HEK293 (cell line): ENCODE results near the gene LARP1.

Experiments used
- CTCF ChIA-PET: fragments of 350-600 bp; formaldehyde crosslinking; extraction: SDS; loops from one replicate; lab custom pipeline; 2021; ENCODE audit warnings: antibody characterized with exemption; lab: Yijun Ruan, JAX
- POLR2A ChIA-PET: fragments of 300-600 bp; formaldehyde crosslinking; extraction: SDS; loops from one replicate; lab custom pipeline; 2020; ENCODE audit warnings: antibody characterized with exemption, inconsistent platforms; lab: Yijun Ruan, JAX
- H3K27ac ChIP-seq: fragments of 200-500 bp; sonication (Bioruptor generic); 2 replicates; pipeline ENCODE4 v1.5.1; 2014; ENCODE audit warnings: low read depth, low read length, control low read depth, inconsistent platforms; ENCODE audit errors: extremely low read depth
- H3K36me3 ChIP-seq, 2 experiments: fragments of 200-500 bp in 1 of 2; sonication (Bioruptor generic) in 1 of 2; 1 replicate in 1 of 2; 2 replicates in 1 of 2; pipeline ENCODE4 v1.5.1; 2014 to 2017; ENCODE audit warnings: inconsistent platforms in 2 of 2, low read length in 2 of 2; ENCODE audit not compliant: control insufficient read depth in 2 of 2, insufficient read depth in 1 of 2
- H3K4me1 ChIP-seq: fragments of 200-500 bp; sonication (Bioruptor generic); 2 replicates; pipeline ENCODE4 v1.5.1; 2014; ENCODE audit warnings: mild to moderate bottlenecking, low read length, inconsistent platforms; ENCODE audit not compliant: control insufficient read depth, insufficient read depth
- H3K4me3 ChIP-seq: 2 replicates; pipeline ENCODE4 v1.5.1; 2011; ENCODE audit warnings: low read depth, mild to moderate bottlenecking, control low read depth, low read length, moderate library complexity
- H3K9me3 ChIP-seq: fragments of 200-500 bp; sonication (Bioruptor generic); 2 replicates; pipeline ENCODE4 v1.5.1; 2014; ENCODE audit warnings: low read depth, low read length, inconsistent platforms; ENCODE audit not compliant: control insufficient read depth, insufficient read depth
- OSR2 ChIP-seq: fragments of 450-650 bp; formaldehyde crosslinking; IDR thresholded peaks from 2 replicates; pipeline ENCODE4 v1.5.1; 2016; ENCODE audit warnings: missing biosample characterization, missing genetic modification characterization
- PRDM10 ChIP-seq: fragments of 450-650 bp; formaldehyde crosslinking; IDR thresholded peaks from 2 replicates; pipeline ENCODE4 v1.5.1; 2016; ENCODE audit warnings: missing biosample characterization, missing genetic modification characterization
- TCF7L2 ChIP-seq: IDR thresholded peaks from 2 replicates; pipeline ENCODE4 v1.6.1; 2011; ENCODE audit warnings: low read depth, mild to moderate bottlenecking, inconsistent platforms, low read length, moderate library complexity, borderline replicate concordance
- ZBTB17 ChIP-seq: fragments of 450-650 bp; formaldehyde crosslinking; IDR thresholded peaks from 2 replicates; pipeline ENCODE4 v1.5.1; 2016; ENCODE audit warnings: missing biosample characterization, missing genetic modification characterization
- ZNF184 ChIP-seq: fragments of 450-650 bp; IDR thresholded peaks from 2 replicates; pipeline ENCODE4 v1.5.1; 2018; ENCODE audit warnings: missing biosample characterization, mild to moderate bottlenecking, missing genetic modification characterization
- ZNF223 ChIP-seq: fragments of 450-650 bp; formaldehyde crosslinking; IDR thresholded peaks from 2 replicates; pipeline ENCODE4 v1.5.1; 2016; ENCODE audit warnings: missing biosample characterization, missing genetic modification characterization
- ZNF23 ChIP-seq: fragments of 450-650 bp; formaldehyde crosslinking; IDR thresholded peaks from 2 replicates; pipeline ENCODE4 v1.5.1; 2016; ENCODE audit warnings: missing biosample characterization, missing genetic modification characterization, borderline replicate concordance
- ZNF473 ChIP-seq: fragments of 450-650 bp; formaldehyde crosslinking; IDR thresholded peaks from 2 replicates; pipeline ENCODE4 v1.5.1; 2017; ENCODE audit warnings: missing biosample characterization, missing genetic modification characterization
- ZNF645 ChIP-seq: fragments of 450-650 bp; formaldehyde crosslinking; IDR thresholded peaks from 2 replicates; pipeline ENCODE4; 2016; ENCODE audit warnings: missing biosample characterization, missing genetic modification characterization
- ZSCAN16 ChIP-seq: fragments of 450-650 bp; formaldehyde crosslinking; IDR thresholded peaks from 2 replicates; pipeline ENCODE4 v1.5.1; 2016; ENCODE audit warnings: missing biosample characterization, missing genetic modification characterization
- ZSCAN5A ChIP-seq: fragments of 450-650 bp; formaldehyde crosslinking; IDR thresholded peaks from 2 replicates; pipeline ENCODE4 v1.5.1; 2016; ENCODE audit warnings: missing biosample characterization, missing genetic modification characterization
- TF ChIP-seq, protein P1 (sequence below): fragments of 450-650 bp; formaldehyde crosslinking; IDR thresholded peaks from 2 replicates; pipeline ENCODE4 v1.5.1; 2016; ENCODE audit warnings: missing biosample characterization, missing genetic modification characterization
- TF ChIP-seq, protein P2 (sequence below): fragments of 450-650 bp; formaldehyde crosslinking; optimal IDR thresholded peaks from 2 replicates; pipeline ENCODE3; 2016; ENCODE audit warnings: missing biosample characterization, mild to moderate bottlenecking, missing genetic modification characterization
- TF ChIP-seq, protein P3 (sequence below): fragments of 450-650 bp; formaldehyde crosslinking; IDR thresholded peaks from 2 replicates; pipeline ENCODE4 v1.5.1; 2016; ENCODE audit warnings: missing biosample characterization, missing genetic modification characterization, borderline replicate concordance
- TF ChIP-seq, protein P4 (sequence below): fragments of 450-650 bp; formaldehyde crosslinking; IDR thresholded peaks from 2 replicates; pipeline ENCODE4 v1.5.1; 2017; ENCODE audit warnings: missing biosample characterization, missing genetic modification characterization

Gene LARP1

GRCh38 chr5:154771383-154771901, 16.3 kb downstream of the LARP1 start (continued):
- no peak for TF ChIP-seq TCF7L2
- TF ChIP-seq ZSCAN5A (tag by site-specific recombination): no peak
- TF ChIP-seq OSR2 (tag by site-specific recombination): peak; percentile 80
- TF ChIP-seq, protein P1, sequence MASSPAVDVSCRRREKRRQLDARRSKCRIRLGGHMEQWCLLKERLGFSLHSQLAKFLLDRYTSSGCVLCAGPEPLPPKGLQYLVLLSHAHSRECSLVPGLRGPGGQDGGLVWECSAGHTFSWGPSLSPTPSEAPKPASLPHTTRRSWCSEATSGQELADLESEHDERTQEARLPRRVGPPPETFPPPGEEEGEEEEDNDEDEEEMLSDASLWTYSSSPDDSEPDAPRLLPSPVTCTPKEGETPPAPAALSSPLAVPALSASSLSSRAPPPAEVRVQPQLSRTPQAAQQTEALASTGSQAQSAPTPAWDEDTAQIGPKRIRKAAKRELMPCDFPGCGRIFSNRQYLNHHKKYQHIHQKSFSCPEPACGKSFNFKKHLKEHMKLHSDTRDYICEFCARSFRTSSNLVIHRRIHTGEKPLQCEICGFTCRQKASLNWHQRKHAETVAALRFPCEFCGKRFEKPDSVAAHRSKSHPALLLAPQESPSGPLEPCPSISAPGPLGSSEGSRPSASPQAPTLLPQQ (tag by site-specific recombination): no peak
- no peak for TF ChIP-seq ZNF645
- TF ChIP-seq ZBTB17 (tag by site-specific recombination): peak; percentile 68
- TF ChIP-seq, protein P2, sequence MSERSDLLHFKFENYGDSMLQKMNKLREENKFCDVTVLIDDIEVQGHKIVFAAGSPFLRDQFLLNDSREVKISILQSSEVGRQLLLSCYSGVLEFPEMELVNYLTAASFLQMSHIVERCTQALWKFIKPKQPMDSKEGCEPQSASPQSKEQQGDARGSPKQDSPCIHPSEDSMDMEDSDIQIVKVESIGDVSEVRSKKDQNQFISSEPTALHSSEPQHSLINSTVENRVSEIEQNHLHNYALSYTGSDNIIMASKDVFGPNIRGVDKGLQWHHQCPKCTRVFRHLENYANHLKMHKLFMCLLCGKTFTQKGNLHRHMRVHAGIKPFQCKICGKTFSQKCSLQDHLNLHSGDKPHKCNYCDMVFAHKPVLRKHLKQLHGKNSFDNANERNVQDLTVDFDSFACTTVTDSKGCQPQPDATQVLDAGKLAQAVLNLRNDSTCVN (tag by site-specific recombination): no peak
- TF ChIP-seq ZNF223 (tag by site-specific recombination): no peak
- no peak for TF ChIP-seq ZNF23 (tag by site-specific recombination)
- TF ChIP-seq, protein P3, sequence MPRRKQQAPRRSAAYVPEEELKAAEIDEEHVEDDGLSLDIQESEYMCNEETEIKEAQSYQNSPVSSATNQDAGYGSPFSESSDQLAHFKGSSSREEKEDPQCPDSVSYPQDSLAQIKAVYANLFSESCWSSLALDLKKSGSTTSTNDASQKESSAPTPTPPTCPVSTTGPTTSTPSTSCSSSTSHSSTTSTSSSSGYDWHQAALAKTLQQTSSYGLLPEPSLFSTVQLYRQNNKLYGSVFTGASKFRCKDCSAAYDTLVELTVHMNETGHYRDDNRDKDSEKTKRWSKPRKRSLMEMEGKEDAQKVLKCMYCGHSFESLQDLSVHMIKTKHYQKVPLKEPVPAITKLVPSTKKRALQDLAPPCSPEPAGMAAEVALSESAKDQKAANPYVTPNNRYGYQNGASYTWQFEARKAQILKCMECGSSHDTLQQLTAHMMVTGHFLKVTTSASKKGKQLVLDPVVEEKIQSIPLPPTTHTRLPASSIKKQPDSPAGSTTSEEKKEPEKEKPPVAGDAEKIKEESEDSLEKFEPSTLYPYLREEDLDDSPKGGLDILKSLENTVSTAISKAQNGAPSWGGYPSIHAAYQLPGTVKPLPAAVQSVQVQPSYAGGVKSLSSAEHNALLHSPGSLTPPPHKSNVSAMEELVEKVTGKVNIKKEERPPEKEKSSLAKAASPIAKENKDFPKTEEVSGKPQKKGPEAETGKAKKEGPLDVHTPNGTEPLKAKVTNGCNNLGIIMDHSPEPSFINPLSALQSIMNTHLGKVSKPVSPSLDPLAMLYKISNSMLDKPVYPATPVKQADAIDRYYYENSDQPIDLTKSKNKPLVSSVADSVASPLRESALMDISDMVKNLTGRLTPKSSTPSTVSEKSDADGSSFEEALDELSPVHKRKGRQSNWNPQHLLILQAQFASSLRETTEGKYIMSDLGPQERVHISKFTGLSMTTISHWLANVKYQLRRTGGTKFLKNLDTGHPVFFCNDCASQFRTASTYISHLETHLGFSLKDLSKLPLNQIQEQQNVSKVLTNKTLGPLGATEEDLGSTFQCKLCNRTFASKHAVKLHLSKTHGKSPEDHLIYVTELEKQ (tag by site-specific recombination): no peak
- TF ChIP-seq PRDM10 (tag by site-specific recombination): peak; percentile 70

DNA sequence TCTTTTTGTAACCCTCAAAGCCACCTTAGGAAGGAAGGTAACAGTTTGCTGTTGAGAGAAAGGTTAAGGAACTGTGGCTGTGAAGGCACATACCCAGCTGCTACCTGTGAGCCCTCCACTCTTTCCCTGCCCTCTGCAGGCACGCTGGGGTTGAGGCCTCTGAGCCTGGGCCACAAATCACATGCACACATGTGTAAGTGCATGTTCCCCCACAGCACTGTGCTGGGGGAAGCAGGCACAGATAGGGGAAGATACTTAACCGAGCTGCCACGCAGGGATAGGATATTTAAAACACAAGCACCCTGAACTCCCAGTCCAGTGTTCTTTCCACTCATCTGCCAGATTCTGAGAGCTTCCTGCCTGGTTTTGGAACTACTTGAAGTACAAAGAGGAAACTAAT, 18.1 kb downstream of the LARP1 start:
- TF ChIP-seq ZNF473 (tag by site-specific recombination) (no peak), ZSCAN16 (no peak), ZNF184 (tag by site-specific recombination) (no peak)
- TF ChIP-seq, protein P4, sequence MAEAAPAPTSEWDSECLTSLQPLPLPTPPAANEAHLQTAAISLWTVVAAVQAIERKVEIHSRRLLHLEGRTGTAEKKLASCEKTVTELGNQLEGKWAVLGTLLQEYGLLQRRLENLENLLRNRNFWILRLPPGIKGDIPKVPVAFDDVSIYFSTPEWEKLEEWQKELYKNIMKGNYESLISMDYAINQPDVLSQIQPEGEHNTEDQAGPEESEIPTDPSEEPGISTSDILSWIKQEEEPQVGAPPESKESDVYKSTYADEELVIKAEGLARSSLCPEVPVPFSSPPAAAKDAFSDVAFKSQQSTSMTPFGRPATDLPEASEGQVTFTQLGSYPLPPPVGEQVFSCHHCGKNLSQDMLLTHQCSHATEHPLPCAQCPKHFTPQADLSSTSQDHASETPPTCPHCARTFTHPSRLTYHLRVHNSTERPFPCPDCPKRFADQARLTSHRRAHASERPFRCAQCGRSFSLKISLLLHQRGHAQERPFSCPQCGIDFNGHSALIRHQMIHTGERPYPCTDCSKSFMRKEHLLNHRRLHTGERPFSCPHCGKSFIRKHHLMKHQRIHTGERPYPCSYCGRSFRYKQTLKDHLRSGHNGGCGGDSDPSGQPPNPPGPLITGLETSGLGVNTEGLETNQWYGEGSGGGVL (tag by site-specific recombination): no peak
- Histone ChIP-seq H3K36me3 (peaks cover 0 to 3% of the 10 kb centered on the region in 2 experiments; a peak in 2 of 3 replicates), H3K4me1 (peaks cover 46% of the 10 kb centered on the region), H3K9me3 (no peaks in the 10 kb centered on the region), H3K27ac (no peak overlapping the region), H3K4me3 (no peak overlapping the region)
- ChIA-PET POLR2A (no interaction called here), CTCF (no interaction called here)
